ENCODE results near the gene WWTR1. TPM values are rescaled to one million over a fixed set of nuclear protein-coding genes. Genes with fewer than 3 reads are reported as not detected.

Gene WWTR1
- total RNA-seq, 1 experiment from 2014 or later: 28.2 TPM

- no peak for DNase-seq (ENCODE audit: low spot score)
- in situ Hi-C loops (cut with HindIII; ENCODE audit: low sequenced_read_pairs): no loop called here
These were observed 164.4 kb downstream of the WWTR1 start for GRCh38 chr3:149493315-149494021.

- in situ Hi-C loops (cut with HindIII; ENCODE audit: low sequenced_read_pairs): no loop called here
- no peak for DNase-seq (ENCODE audit: low spot score)
These were observed 167.4 kb downstream of the WWTR1 start for GRCh38 chr3:149490260-149490971.

GRCh38 chr3:149489060-149489690, 168.7 kb downstream of the WWTR1 start:
- DNase-seq (ENCODE audit: low spot score): peak; percentile 15
- in situ Hi-C loops (cut with HindIII; ENCODE audit: low sequenced_read_pairs): no loop called here

GRCh38 chr3:149487598-149488197, 170.1 kb downstream of the WWTR1 start:
- no peak for DNase-seq (ENCODE audit: low spot score)
- in situ Hi-C loops (cut with HindIII; ENCODE audit: low sequenced_read_pairs): no loop called here

GRCh38 chr3:149486726-149487125, 171.1 kb downstream of the WWTR1 start:
- no peak for DNase-seq (ENCODE audit: low spot score)
- in situ Hi-C loops (cut with HindIII; ENCODE audit: low sequenced_read_pairs): no loop called here

- in situ Hi-C loops (cut with HindIII; ENCODE audit: low sequenced_read_pairs): no loop called here
- no peak for DNase-seq (ENCODE audit: low spot score)
These were observed 176.3 kb downstream of the WWTR1 start for GRCh38 chr3:149481491-149481890.

GRCh38 chr3:149481056-149481455, 176.8 kb downstream of the WWTR1 start:
- in situ Hi-C loops (cut with HindIII; ENCODE audit: low sequenced_read_pairs): no loop called here

GRCh38 chr3:149480326-149481017, 177.4 kb downstream of the WWTR1 start:
- in situ Hi-C loops (cut with HindIII; ENCODE audit: low sequenced_read_pairs): no loop called here
- peak; percentile 55 for DNase-seq (ENCODE audit: low spot score)

More at GRCh38 chr3:149481056-149481455, 176.8 kb downstream of the WWTR1 start:
- DNase-seq (ENCODE audit: low spot score): no peak

GRCh38 chr3:149479621-149480325, 178.1 kb downstream of the WWTR1 start:
- DNase-seq (ENCODE audit: low spot score): no peak
- in situ Hi-C loops (cut with HindIII; ENCODE audit: low sequenced_read_pairs): no loop called here

GRCh38 chr3:149476225-149476624, 181.6 kb downstream of the WWTR1 start:
- in situ Hi-C loops (cut with HindIII; ENCODE audit: low sequenced_read_pairs): no loop called here

GRCh38 chr3:149475451-149476060, 182.3 kb downstream of the WWTR1 start:
- in situ Hi-C loops (cut with HindIII; ENCODE audit: low sequenced_read_pairs): no loop called here
- DNase-seq (ENCODE audit: low spot score): no peak

More at GRCh38 chr3:149476225-149476624, 181.6 kb downstream of the WWTR1 start:
- DNase-seq (ENCODE audit: low spot score): no peak

GRCh38 chr3:149474250-149474817, 183.5 kb downstream of the WWTR1 start, which contains the start of gene TM4SF4:
TSS of gene TM4SF4 (plus strand) at chr3:149474697. CDS start at chr3:149474878, 181 bp downstream.
- in situ Hi-C loops (cut with HindIII; ENCODE audit: low sequenced_read_pairs): no loop called here
- DNase-seq (ENCODE audit: low spot score): no peak

GRCh38 chr3:149473357-149474249, 184.2 kb downstream of the WWTR1 start:
- no peak for DNase-seq (ENCODE audit: low spot score)
- in situ Hi-C loops (cut with HindIII; ENCODE audit: low sequenced_read_pairs): no loop called here

GRCh38 chr3:149472030-149472797, 185.6 kb downstream of the WWTR1 start:
- in situ Hi-C loops (cut with HindIII; ENCODE audit: low sequenced_read_pairs): no loop called here
- DNase-seq (ENCODE audit: low spot score): no peak

- in situ Hi-C loops (cut with HindIII; ENCODE audit: low sequenced_read_pairs): no loop called here
- no peak for DNase-seq (ENCODE audit: low spot score)
These were observed 187.4 kb downstream of the WWTR1 start for GRCh38 chr3:149470381-149470780.

- in situ Hi-C loops (cut with HindIII; ENCODE audit: low sequenced_read_pairs): no loop called here
- DNase-seq (ENCODE audit: low spot score): no peak
These were observed 189.2 kb downstream of the WWTR1 start for GRCh38 chr3:149468504-149469212.
